ENCODE data around the gene PTPRD.

Gene PTPRD

GRCh38 chr9:9746826-9747225 lies 866.0 kb downstream of the PTPRD start:
- 75 to 89% methylated on average over 1 of the region's 1 CpG for WGBS, 2 experiments (ENCODE audit: insufficient coverage in 2 of 2)
- no peak overlapping the region for H3K27ac ChIP-seq (ENCODE audit: low read depth, low read length, severe bottlenecking)
- H3K9me3 ChIP-seq (ENCODE audit: control insufficient read depth, low read length): no peaks in the 10 kb centered on the region

GRCh38 chr9:9743822-9744221 lies 869.0 kb downstream of the PTPRD start:
- Histone ChIP-seq H3K27ac (ENCODE audit: low read depth, low read length, severe bottlenecking) (no peak overlapping the region), H3K36me3 (ENCODE audit: control insufficient read depth, insufficient read depth, low read length) (no peaks in the 10 kb centered on the region), H3K4me1 (ENCODE audit: control insufficient read depth, insufficient read depth, low read length, poor library complexity, severe bottlenecking) (no peaks in the 10 kb centered on the region), H3K9me3 (ENCODE audit: control insufficient read depth, low read length) (no peaks in the 10 kb centered on the region), H3K4me3 (ENCODE audit: extremely low read depth, insufficient read depth, low read length, poor library complexity, severe bottlenecking) (no peak overlapping the region)
- 91 to 95% methylated on average over 3 to 4 of the region's 7 CpGs for WGBS, 2 experiments (ENCODE audit: insufficient coverage in 2 of 2)

More at GRCh38 chr9:9746826-9747225, 866.0 kb downstream of the PTPRD start:
- Histone ChIP-seq H3K4me3 (ENCODE audit: extremely low read depth, insufficient read depth, low read length, poor library complexity, severe bottlenecking) (no peak overlapping the region), H3K36me3 (ENCODE audit: control insufficient read depth, insufficient read depth, low read length) (no peaks in the 10 kb centered on the region), H3K4me1 (ENCODE audit: control insufficient read depth, insufficient read depth, low read length, poor library complexity, severe bottlenecking) (no peaks in the 10 kb centered on the region)

- Histone ChIP-seq H3K9me3 (ENCODE audit: control insufficient read depth, low read length) (no peaks in the 10 kb centered on the region), H3K4me3 (ENCODE audit: extremely low read depth, insufficient read depth, low read length, poor library complexity, severe bottlenecking) (no peak overlapping the region), H3K36me3 (ENCODE audit: control insufficient read depth, insufficient read depth, low read length) (no peaks in the 10 kb centered on the region), H3K4me1 (ENCODE audit: control insufficient read depth, insufficient read depth, low read length, poor library complexity, severe bottlenecking) (no peaks in the 10 kb centered on the region), H3K27ac (ENCODE audit: low read depth, low read length, severe bottlenecking) (no peak overlapping the region)
- no CpG with 5 or more reads among the region's 3 CpGs for WGBS, 2 experiments (ENCODE audit: insufficient coverage in 2 of 2)
Measured at GRCh38 chr9:9730174-9730573, 882.6 kb downstream of the PTPRD start.

GRCh38 chr9:9729082-9729481 lies 883.7 kb downstream of the PTPRD start:
- H3K27ac ChIP-seq (ENCODE audit: low read depth, low read length, severe bottlenecking): no peak overlapping the region
- no peaks in the 10 kb centered on the region for H3K4me1 ChIP-seq (ENCODE audit: control insufficient read depth, insufficient read depth, low read length, poor library complexity, severe bottlenecking)
- WGBS, 2 experiments (ENCODE audit: insufficient coverage in 2 of 2): no CpG with 5 or more reads among the region's 2 CpGs
- no peaks in the 10 kb centered on the region for H3K9me3 ChIP-seq (ENCODE audit: control insufficient read depth, low read length)
- H3K4me3 ChIP-seq (ENCODE audit: extremely low read depth, insufficient read depth, low read length, poor library complexity, severe bottlenecking): no peak overlapping the region
- no peaks in the 10 kb centered on the region for H3K36me3 ChIP-seq (ENCODE audit: control insufficient read depth, insufficient read depth, low read length)

GRCh38 chr9:9719373-9720112 lies 893.3 kb downstream of the PTPRD start:
- Histone ChIP-seq H3K27ac (ENCODE audit: low read depth, low read length, severe bottlenecking) (no peak overlapping the region), H3K9me3 (ENCODE audit: control insufficient read depth, low read length) (peaks cover 14% of the 10 kb centered on the region), H3K4me3 (ENCODE audit: extremely low read depth, insufficient read depth, low read length, poor library complexity, severe bottlenecking) (no peak overlapping the region), H3K36me3 (ENCODE audit: control insufficient read depth, insufficient read depth, low read length) (no peaks in the 10 kb centered on the region), H3K4me1 (ENCODE audit: control insufficient read depth, insufficient read depth, low read length, poor library complexity, severe bottlenecking) (no peaks in the 10 kb centered on the region)
- 85 to 86% methylated on average over 12 to 15 of the region's 16 CpGs for WGBS, 2 experiments (ENCODE audit: insufficient coverage in 2 of 2)

- no peaks in the 10 kb centered on the region for H3K36me3 ChIP-seq (ENCODE audit: control insufficient read depth, insufficient read depth, low read length)
- no peak overlapping the region for H3K27ac ChIP-seq (ENCODE audit: low read depth, low read length, severe bottlenecking)
- 74 to 83% methylated on average over 2 to 3 of the region's 3 CpGs for WGBS, 2 experiments (ENCODE audit: insufficient coverage in 2 of 2)
Measured at GRCh38 chr9:9718691-9719090, 894.1 kb downstream of the PTPRD start.

GRCh38 chr9:9679433-9679832 lies 933.4 kb downstream of the PTPRD start:
- Histone ChIP-seq H3K9me3 (ENCODE audit: control insufficient read depth, low read length) (no peaks in the 10 kb centered on the region), H3K4me3 (ENCODE audit: extremely low read depth, insufficient read depth, low read length, poor library complexity, severe bottlenecking) (no peak overlapping the region)
- 100% methylated on average over 2 of the region's 3 CpGs; no CpG with 5 or more reads in 1 of the 2 experiments for WGBS, 2 experiments (ENCODE audit: insufficient coverage in 2 of 2)

More at GRCh38 chr9:9718691-9719090, 894.1 kb downstream of the PTPRD start:
- no peaks in the 10 kb centered on the region for H3K4me1 ChIP-seq (ENCODE audit: control insufficient read depth, insufficient read depth, low read length, poor library complexity, severe bottlenecking)
- peaks cover 14% of the 10 kb centered on the region for H3K9me3 ChIP-seq (ENCODE audit: control insufficient read depth, low read length)
- no peak overlapping the region for H3K4me3 ChIP-seq (ENCODE audit: extremely low read depth, insufficient read depth, low read length, poor library complexity, severe bottlenecking)

GRCh38 chr9:9674461-9674860 lies 938.3 kb downstream of the PTPRD start:
- H3K4me1 ChIP-seq (ENCODE audit: control insufficient read depth, insufficient read depth, low read length, poor library complexity, severe bottlenecking): no peaks in the 10 kb centered on the region
- H3K36me3 ChIP-seq (ENCODE audit: control insufficient read depth, insufficient read depth, low read length): no peaks in the 10 kb centered on the region
- no peak overlapping the region for H3K27ac ChIP-seq (ENCODE audit: low read depth, low read length, severe bottlenecking)
- no peak overlapping the region for H3K4me3 ChIP-seq (ENCODE audit: extremely low read depth, insufficient read depth, low read length, poor library complexity, severe bottlenecking)
- no CpG with 5 or more reads among the region's 3 CpGs for WGBS, 2 experiments (ENCODE audit: insufficient coverage in 2 of 2)
- H3K9me3 ChIP-seq (ENCODE audit: control insufficient read depth, low read length): no peaks in the 10 kb centered on the region

More at GRCh38 chr9:9679433-9679832, 933.4 kb downstream of the PTPRD start:
- Histone ChIP-seq H3K4me1 (ENCODE audit: control insufficient read depth, insufficient read depth, low read length, poor library complexity, severe bottlenecking) (no peaks in the 10 kb centered on the region), H3K36me3 (ENCODE audit: control insufficient read depth, insufficient read depth, low read length) (no peaks in the 10 kb centered on the region), H3K27ac (ENCODE audit: low read depth, low read length, severe bottlenecking) (no peak overlapping the region)

GRCh38 chr9:9670454-9670853 lies 942.3 kb downstream of the PTPRD start:
- no peak overlapping the region for H3K4me3 ChIP-seq (ENCODE audit: extremely low read depth, insufficient read depth, low read length, poor library complexity, severe bottlenecking)
- no peaks in the 10 kb centered on the region for H3K4me1 ChIP-seq (ENCODE audit: control insufficient read depth, insufficient read depth, low read length, poor library complexity, severe bottlenecking)
- WGBS, 2 experiments (ENCODE audit: insufficient coverage in 2 of 2): 64 to 100% methylated on average over 1 of the region's 3 CpGs
- H3K36me3 ChIP-seq (ENCODE audit: control insufficient read depth, insufficient read depth, low read length): no peaks in the 10 kb centered on the region
- no peaks in the 10 kb centered on the region for H3K9me3 ChIP-seq (ENCODE audit: control insufficient read depth, low read length)
- H3K27ac ChIP-seq (ENCODE audit: low read depth, low read length, severe bottlenecking): no peak overlapping the region

GRCh38 chr9:9645006-9645405 lies 967.8 kb downstream of the PTPRD start:
- no peak overlapping the region for H3K27ac ChIP-seq (ENCODE audit: low read depth, low read length, severe bottlenecking)
- H3K4me1 ChIP-seq (ENCODE audit: control insufficient read depth, insufficient read depth, low read length, poor library complexity, severe bottlenecking): peaks cover 3% of the 10 kb centered on the region
- no peaks in the 10 kb centered on the region for H3K9me3 ChIP-seq (ENCODE audit: control insufficient read depth, low read length)
- 89 to 97% methylated on average over 3 of the region's 3 CpGs for WGBS, 2 experiments (ENCODE audit: insufficient coverage in 2 of 2)
- H3K4me3 ChIP-seq (ENCODE audit: extremely low read depth, insufficient read depth, low read length, poor library complexity, severe bottlenecking): no peak overlapping the region
- H3K36me3 ChIP-seq (ENCODE audit: control insufficient read depth, insufficient read depth, low read length): no peaks in the 10 kb centered on the region

- no peaks in the 10 kb centered on the region for H3K9me3 ChIP-seq (ENCODE audit: control insufficient read depth, low read length)
- WGBS, 2 experiments (ENCODE audit: insufficient coverage in 2 of 2): 71% methylated on average over 1 of the region's 2 CpGs; no CpG with 5 or more reads in 1 of the 2 experiments
- no peak overlapping the region for H3K4me3 ChIP-seq (ENCODE audit: extremely low read depth, insufficient read depth, low read length, poor library complexity, severe bottlenecking)
- no peak overlapping the region for H3K27ac ChIP-seq (ENCODE audit: low read depth, low read length, severe bottlenecking)
- no peaks in the 10 kb centered on the region for H3K4me1 ChIP-seq (ENCODE audit: control insufficient read depth, insufficient read depth, low read length, poor library complexity, severe bottlenecking)
- no peaks in the 10 kb centered on the region for H3K36me3 ChIP-seq (ENCODE audit: control insufficient read depth, insufficient read depth, low read length)
Measured at GRCh38 chr9:9631284-9631683, 981.5 kb downstream of the PTPRD start.

All from mesodermal cell (in vitro differentiated cells).